ENCODE data around the gene PLEKHA3. TPM values are rescaled to one million over a fixed set of nuclear protein-coding genes. Genes with fewer than 3 reads are reported as not detected.
A peak's percentile ranks its signal among the peaks of the same experiment; 100 is the strongest.

Gene PLEKHA3
- total RNA-seq, 1 experiment from 2014 or later = 26.8 TPM

- Histone ChIP-seq H3K79me2 (ENCODE audit: insufficient read depth, low read length) (peaks cover 39% of the 10 kb centered on the region), H3K4me3 (replicated peaks in 1 of 2; ENCODE audit: low read depth in 1 of 2, low read length in 2 of 2) (peak overlapping the region; percentile 72 to 93), H3K36me3 (ENCODE audit: control insufficient read depth in 1 of 2, insufficient read depth in 2 of 2, low read length in 2 of 2) (peaks cover 19 to 21% of the 10 kb centered on the region in 2 experiments), H3K4me2 (ENCODE audit: low read length) (peak overlapping the region; percentile 94), H3K27me3 (ENCODE audit: insufficient read depth, low read length) (no peaks in the 10 kb centered on the region), H3K4me1 (ENCODE audit: control insufficient read depth in 1 of 2, insufficient read depth in 2 of 2, low read length in 2 of 2) (peaks cover 12 to 20% of the 10 kb centered on the region in 2 experiments; a peak in 2 of 4 replicates), H3K27ac (ENCODE audit: low read depth, low read length) (peak overlapping the region; percentile 86), H3K9me2 (ENCODE audit: insufficient read depth) (no peaks in the 10 kb centered on the region), H4K20me1 (ENCODE audit: insufficient read depth) (0 out of 2 replicates have a peak, but pooled peaks cover 5% of the 10 kb centered on the region), H3K9me3 (ENCODE audit: control insufficient read depth in 1 of 2, insufficient read depth in 1 of 2, low read depth in 1 of 2, low read length in 2 of 2) (no peaks in the 10 kb centered on the region), H2AFZ (ENCODE audit: low read depth, low read length, poor library complexity, severe bottlenecking) (no peak overlapping the region), H3K9ac (ENCODE audit: low read length) (peak overlapping the region; percentile 94)
- TF ChIP-seq, protein P1, sequence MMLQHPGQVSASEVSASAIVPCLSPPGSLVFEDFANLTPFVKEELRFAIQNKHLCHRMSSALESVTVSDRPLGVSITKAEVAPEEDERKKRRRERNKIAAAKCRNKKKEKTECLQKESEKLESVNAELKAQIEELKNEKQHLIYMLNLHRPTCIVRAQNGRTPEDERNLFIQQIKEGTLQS (IDR thresholded peaks at IDR 0.05) = no peak
- TF ChIP-seq, protein P2, sequence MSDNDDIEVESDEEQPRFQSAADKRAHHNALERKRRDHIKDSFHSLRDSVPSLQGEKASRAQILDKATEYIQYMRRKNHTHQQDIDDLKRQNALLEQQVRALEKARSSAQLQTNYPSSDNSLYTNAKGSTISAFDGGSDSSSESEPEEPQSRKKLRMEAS (IDR thresholded peaks at IDR 0.05) = 0 out of 2 replicates have a peak, but pooled peaks have one; percentile 2
- no peak for TF ChIP-seq SP1 (IDR thresholded peaks at IDR 0.05; ENCODE audit: low read depth)
- no peak for TF ChIP-seq POLR2A (IDR thresholded peaks at IDR 0.05; ENCODE audit: borderline replicate concordance, extremely low read depth, insufficient read depth, insufficient read length)
- RAD21 ChIA-PET (ENCODE audit: low non-redundant PET in 1 of 2, low total read pairs in 2 of 2, uncharacterized antibody in 2 of 2, unreplicated experiment in 2 of 2) = no interaction called here
- DNase-seq (ENCODE audit: low read depth, low spot score) (no peak), ATAC-seq (no peak)
- intact Hi-C loops (cut with micrococcal nuclease) = no loop called here
- POLR2A ChIA-PET = interaction anchor here (1.5 kb wide), 1 partner anchor 11 kb away, joined by 4 read pairs; no protein-coding TSS in a partner anchor
- TSS peak; percentile 55 for BruUV-seq (replicated peaks)
- CTCF ChIA-PET = no interaction called here
Observed at GRCh38 chr2:178449700-178450523, 30.3 kb upstream of the PLEKHA3 start.

- intact Hi-C loops (cut with micrococcal nuclease) = no loop called here
- Histone ChIP-seq H3K79me2 (ENCODE audit: insufficient read depth, low read length) (peaks cover 37% of the 10 kb centered on the region), H3K4me2 (ENCODE audit: low read length) (peak overlapping the region; percentile 94), H2AFZ (ENCODE audit: low read depth, low read length, poor library complexity, severe bottlenecking) (no peak overlapping the region), H4K20me1 (ENCODE audit: insufficient read depth) (0 out of 2 replicates have a peak, but pooled peaks cover 5% of the 10 kb centered on the region), H3K9ac (ENCODE audit: low read length) (peak overlapping the region; percentile 94), H3K4me3 (replicated peaks in 1 of 2; ENCODE audit: low read depth in 1 of 2, low read length in 2 of 2) (peak overlapping the region; percentile 72 to 93), H3K36me3 (ENCODE audit: control insufficient read depth in 1 of 2, insufficient read depth in 2 of 2, low read length in 2 of 2) (peaks cover 13 to 15% of the 10 kb centered on the region in 2 experiments), H3K27ac (ENCODE audit: low read depth, low read length) (peak overlapping the region; percentile 86), H3K9me3 (ENCODE audit: control insufficient read depth in 1 of 2, insufficient read depth in 1 of 2, low read depth in 1 of 2, low read length in 2 of 2) (no peaks in the 10 kb centered on the region), H3K4me1 (ENCODE audit: control insufficient read depth in 1 of 2, insufficient read depth in 2 of 2, low read length in 2 of 2) (peaks cover 12 to 20% of the 10 kb centered on the region in 2 experiments; a peak in 2 of 4 replicates), H3K27me3 (ENCODE audit: insufficient read depth, low read length) (no peaks in the 10 kb centered on the region), H3K9me2 (ENCODE audit: insufficient read depth) (no peaks in the 10 kb centered on the region)
- ATAC-seq = no peak
- POLR2A ChIA-PET = interaction anchor here (0.9 to 1.5 kb wide), 6 partner anchors 9 to 36 kb away, joined by 3 to 5 read pairs (median 4); partner anchors contain the start of gene PLEKHA3
- BruUV-seq (replicated peaks) = no TSS peak
- no peak for DNase-seq (ENCODE audit: low read depth, low spot score)
- CTCF ChIA-PET = interaction anchor here (0.9 to 1.1 kb wide), 3 partner anchors 31 to 250 kb away, joined by 3 to 6 read pairs (median 3); no protein-coding TSS in a partner anchor
- RAD21 ChIA-PET (ENCODE audit: low non-redundant PET in 1 of 2, low total read pairs in 2 of 2, uncharacterized antibody in 2 of 2, unreplicated experiment in 2 of 2) = no interaction called here
- no peak for TF ChIP-seq EGR1 (IDR thresholded peaks at IDR 0.05; ENCODE audit: low read depth)
- TF ChIP-seq, protein P2 (IDR thresholded peaks at IDR 0.05) = peak; percentile 27
Observed at GRCh38 chr2:178450524-178450773, 29.8 kb upstream of the PLEKHA3 start.
